ENCODE results near the gene TBC1D24.
"Not testable (repeated sequence)": the region's sequence is repeated elsewhere in the genome, so short reads cannot be mapped to it uniquely, and the experiment has no call there.

Gene TBC1D24

GRCh38 chr16:2436110-2436509 is 38.8 kb upstream of the TBC1D24 start:
- H3K27me3 Mint-ChIP-seq, result no peaks in the 10 kb centered on the region
- H3K4me3 Mint-ChIP-seq, result no peak overlapping the region
- H3K4me1 Mint-ChIP-seq, result no peaks in the 10 kb centered on the region
- H3K27ac Mint-ChIP-seq (ENCODE audit: low read depth), result no peak overlapping the region
- ATAC-seq (replicated peaks; ENCODE audit: extremely low read depth, poor library complexity, severe bottlenecking), result no peak
- H3K36me3 Mint-ChIP-seq (ENCODE audit: insufficient read depth), result peaks cover 19% of the 10 kb centered on the region
- no peak for DNase-seq (ENCODE audit: low spot score in 2 of 2)
- no peaks in the 10 kb centered on the region for H3K9me3 Mint-ChIP-seq

- no peak for ATAC-seq (replicated peaks; ENCODE audit: extremely low read depth, poor library complexity, severe bottlenecking)
- Mint-ChIP-seq H3K27ac (ENCODE audit: low read depth) (peak overlapping the region; percentile 29), H3K36me3 (ENCODE audit: insufficient read depth) (peaks cover 19% of the 10 kb centered on the region), H3K4me3 (no peak overlapping the region), H3K27me3 (no peaks in the 10 kb centered on the region), H3K9me3 (no peaks in the 10 kb centered on the region), H3K4me1 (no peaks in the 10 kb centered on the region)
- no peak for DNase-seq (ENCODE audit: low spot score in 2 of 2)
Measured at GRCh38 chr16:2437032-2437790, 37.7 kb upstream of the TBC1D24 start.

- no peak for ATAC-seq (replicated peaks; ENCODE audit: extremely low read depth, poor library complexity, severe bottlenecking)
Measured at GRCh38 chr16:2438121-2438520, 36.8 kb upstream of the TBC1D24 start.

GRCh38 chr16:2439598-2439997 is 35.3 kb upstream of the TBC1D24 start:
- ATAC-seq (replicated peaks; ENCODE audit: extremely low read depth, poor library complexity, severe bottlenecking) (no peak), DNase-seq (ENCODE audit: low spot score in 2 of 2) (no peak)
- Mint-ChIP-seq H3K27ac (ENCODE audit: low read depth) (peak overlapping the region; percentile 56), H3K9me3 (no peaks in the 10 kb centered on the region), H3K36me3 (ENCODE audit: insufficient read depth) (peaks cover 19% of the 10 kb centered on the region), H3K4me1 (no peaks in the 10 kb centered on the region), H3K27me3 (no peaks in the 10 kb centered on the region), H3K4me3 (no peak overlapping the region)

More at GRCh38 chr16:2438121-2438520, 36.8 kb upstream of the TBC1D24 start:
- peak overlapping the region; percentile 29 for H3K27ac Mint-ChIP-seq (ENCODE audit: low read depth)
- H3K4me3 Mint-ChIP-seq, result no peak overlapping the region
- no peaks in the 10 kb centered on the region for H3K4me1 Mint-ChIP-seq
- H3K36me3 Mint-ChIP-seq (ENCODE audit: insufficient read depth), result peaks cover 18% of the 10 kb centered on the region
- H3K27me3 Mint-ChIP-seq, result no peaks in the 10 kb centered on the region
- no peak for DNase-seq (ENCODE audit: low spot score in 2 of 2)
- no peaks in the 10 kb centered on the region for H3K9me3 Mint-ChIP-seq

GRCh38 chr16:2441143-2441804 is 33.7 kb upstream of the TBC1D24 start:
- H3K9me3 Mint-ChIP-seq; DNase-seq (ENCODE audit: low spot score in 2 of 2); ATAC-seq (replicated peaks; ENCODE audit: extremely low read depth, poor library complexity, severe bottlenecking); H3K27ac Mint-ChIP-seq (ENCODE audit: low read depth); H3K4me1 Mint-ChIP-seq; H3K27me3 Mint-ChIP-seq; H3K4me3 Mint-ChIP-seq: not testable (repeated sequence)
- H3K36me3 Mint-ChIP-seq (ENCODE audit: insufficient read depth), result peaks cover 27% of the 10 kb centered on the region

GRCh38 chr16:2443555-2443954 is 31.4 kb upstream of the TBC1D24 start:
- no peak for ATAC-seq (replicated peaks; ENCODE audit: extremely low read depth, poor library complexity, severe bottlenecking)
- no peaks in the 10 kb centered on the region for H3K27me3 Mint-ChIP-seq

GRCh38 chr16:2447920-2448583 is 26.9 kb upstream of the TBC1D24 start:
- DNase-seq (ENCODE audit: low spot score in 2 of 2) (no peak), ATAC-seq (replicated peaks; ENCODE audit: extremely low read depth, poor library complexity, severe bottlenecking) (no peak)
- no peak overlapping the region for H3K4me3 Mint-ChIP-seq
- no peaks in the 10 kb centered on the region for H3K9me3 Mint-ChIP-seq
- no peak overlapping the region for H3K27ac Mint-ChIP-seq (ENCODE audit: low read depth)
- H3K4me1 Mint-ChIP-seq, result no peaks in the 10 kb centered on the region
- H3K36me3 Mint-ChIP-seq (ENCODE audit: insufficient read depth), result peaks cover 24% of the 10 kb centered on the region
- H3K27me3 Mint-ChIP-seq, result no peaks in the 10 kb centered on the region

More at GRCh38 chr16:2443555-2443954, 31.4 kb upstream of the TBC1D24 start:
- no peaks in the 10 kb centered on the region for H3K9me3 Mint-ChIP-seq
- H3K4me3 Mint-ChIP-seq, result no peak overlapping the region
- H3K4me1 Mint-ChIP-seq, result no peaks in the 10 kb centered on the region
- H3K27ac Mint-ChIP-seq (ENCODE audit: low read depth), result no peak overlapping the region
- no peak for DNase-seq (ENCODE audit: low spot score in 2 of 2)
- H3K36me3 Mint-ChIP-seq (ENCODE audit: insufficient read depth), result peaks cover 19% of the 10 kb centered on the region

- DNase-seq (ENCODE audit: low spot score in 2 of 2), result no peak
- no peak overlapping the region for H3K4me3 Mint-ChIP-seq
- H3K27ac Mint-ChIP-seq (ENCODE audit: low read depth), result no peak overlapping the region
- H3K27me3 Mint-ChIP-seq, result no peaks in the 10 kb centered on the region
- peaks cover 21% of the 10 kb centered on the region for H3K36me3 Mint-ChIP-seq (ENCODE audit: insufficient read depth)
- ATAC-seq (replicated peaks; ENCODE audit: extremely low read depth, poor library complexity, severe bottlenecking), result no peak
- no peaks in the 10 kb centered on the region for H3K9me3 Mint-ChIP-seq
- no peaks in the 10 kb centered on the region for H3K4me1 Mint-ChIP-seq
Measured at GRCh38 chr16:2449118-2449517, 25.8 kb upstream of the TBC1D24 start.

- H3K4me1 Mint-ChIP-seq, result no peaks in the 10 kb centered on the region
- no peaks in the 10 kb centered on the region for H3K9me3 Mint-ChIP-seq
- ATAC-seq (replicated peaks; ENCODE audit: extremely low read depth, poor library complexity, severe bottlenecking) (no peak), DNase-seq (ENCODE audit: low spot score in 2 of 2) (no peak)
- H3K27ac Mint-ChIP-seq (ENCODE audit: low read depth), result no peak overlapping the region
- H3K36me3 Mint-ChIP-seq (ENCODE audit: insufficient read depth), result peaks cover 17% of the 10 kb centered on the region
- H3K27me3 Mint-ChIP-seq, result no peaks in the 10 kb centered on the region
- no peak overlapping the region for H3K4me3 Mint-ChIP-seq
Measured at GRCh38 chr16:2450535-2450934, 24.4 kb upstream of the TBC1D24 start.

GRCh38 chr16:2450975-2451381 is 23.9 kb upstream of the TBC1D24 start:
- no peak for DNase-seq (ENCODE audit: low spot score in 2 of 2)
- Mint-ChIP-seq H3K36me3 (ENCODE audit: insufficient read depth) (peaks cover 14% of the 10 kb centered on the region), H3K4me3 (no peak overlapping the region), H3K27ac (ENCODE audit: low read depth) (no peak overlapping the region), H3K27me3 (no peaks in the 10 kb centered on the region), H3K9me3 (no peaks in the 10 kb centered on the region), H3K4me1 (no peaks in the 10 kb centered on the region)
- ATAC-seq (replicated peaks; ENCODE audit: extremely low read depth, poor library complexity, severe bottlenecking), result no peak

GRCh38 chr16:2451851-2452320 is 23.0 kb upstream of the TBC1D24 start:
- Mint-ChIP-seq H3K4me3 (no peak overlapping the region), H3K9me3 (no peaks in the 10 kb centered on the region), H3K4me1 (no peaks in the 10 kb centered on the region), H3K27ac (ENCODE audit: low read depth) (no peak overlapping the region), H3K27me3 (no peaks in the 10 kb centered on the region), H3K36me3 (ENCODE audit: insufficient read depth) (peaks cover 11% of the 10 kb centered on the region)
- ATAC-seq (replicated peaks; ENCODE audit: extremely low read depth, poor library complexity, severe bottlenecking), result no peak
- no peak for DNase-seq (ENCODE audit: low spot score in 2 of 2)

- H3K9me3 Mint-ChIP-seq, result no peaks in the 10 kb centered on the region
- DNase-seq (ENCODE audit: low spot score in 2 of 2) (no peak), ATAC-seq (replicated peaks; ENCODE audit: extremely low read depth, poor library complexity, severe bottlenecking) (no peak)
- no peak overlapping the region for H3K4me3 Mint-ChIP-seq
- H3K27me3 Mint-ChIP-seq, result no peaks in the 10 kb centered on the region
- H3K36me3 Mint-ChIP-seq (ENCODE audit: insufficient read depth), result peaks cover 11% of the 10 kb centered on the region
- H3K4me1 Mint-ChIP-seq, result no peaks in the 10 kb centered on the region
- H3K27ac Mint-ChIP-seq (ENCODE audit: low read depth), result no peak overlapping the region
Measured at GRCh38 chr16:2452650-2453049, 22.3 kb upstream of the TBC1D24 start.

Data from central memory CD8-positive, alpha-beta T cell (primary cell).